Body of pancreas (tissue), 4 donors: Measurements from ENCODE around the gene RLN2. TPM values are rescaled to one million over a fixed set of nuclear protein-coding genes. Genes with fewer than 3 reads are reported as not detected.
"Not testable (repeated sequence)": the region's sequence is repeated elsewhere in the genome, so short reads cannot be mapped to it uniquely, and the experiment has no call there.

ENCODE experiments used
- ATAC-seq: fragments of 150-250 bp; one replicate; pipeline ENCODE4 v1.9.1; 2016
- DNase-seq, 4 donors: peaks; one replicate each; pipeline ENCODE4 v3.0.0-alpha.2; 2019
- H3K27ac ChIP-seq, 4 donors: fragments of 200-600 bp; sonication (generic); 1 replicate in 3 of 4; 2 replicates in 1 of 4; pipeline versions ENCODE4 v1.5.1 to v1.6.1; 2016 to 2019; ENCODE audit warnings: mild to moderate bottlenecking in 1 of 4, mixed read lengths in 1 of 4, moderate library complexity in 1 of 4
- H3K27me3 ChIP-seq, 2 donors: fragments of 200-600 bp; sonication (generic); one replicate each; pipeline ENCODE4 v1.6.0; 2016; ENCODE audit warnings: mild to moderate bottlenecking in 1 of 2
- H3K36me3 ChIP-seq, 2 donors: fragments of 200-600 bp; sonication (generic); replicated peaks in 1 of 2; 2 replicates each; pipeline ENCODE4 v1.5.1; 2016; ENCODE audit warnings: low read depth in 2 of 2; ENCODE audit not compliant: insufficient read depth in 1 of 2
- H3K4me1 ChIP-seq: fragments of 200-600 bp; sonication (generic); one replicate; pipeline ENCODE4 v1.6.0; 2016
- H3K4me3 ChIP-seq, 2 donors: fragments of 200-600 bp; sonication (generic); 1 replicate in 1 of 2; 2 replicates in 1 of 2; pipeline ENCODE4 v1.5.1; 2016 to 2019
- H3K9me3 ChIP-seq, 3 donors: fragments of 200-600 bp; sonication (generic); 1 replicate in 2 of 3; 2 replicates in 1 of 3; pipeline ENCODE4 v1.5.1; 2016
- POLR2A ChIP-seq, 3 donors: fragments of 450-650 bp; IDR thresholded peaks; one replicate each; pipeline ENCODE4 v1.6.1; 2016; ENCODE audit warnings: antibody characterized with exemption in 3 of 3, mild to moderate bottlenecking in 2 of 3
- WGBS, 2 donors: methylation state at CpG; one replicate each; pipeline ENCODE4 v1.1.5; 2017; 5-methylcytosine and 5-hydroxymethylcytosine counted together
- intact Hi-C: fragments of 100-400 bp; cut with DNase I; formaldehyde crosslinking; loops from one replicate; pipeline ENCODE4 v1.15.1; 2023
- total RNA-seq, 2 donors: library from RNA; depleted of rRNA; stranded (reverse); fragments of >200 nt; gene quantifications; one replicate each; pipeline ENCODE4 v1.1.0, GENCODE V29; 2016
- TF ChIP-seq, protein P1 (sequence below), 7 experiments: fragments of 450-650 bp in 4 of 7; fragments of 200-600 bp in 3 of 7; sonication (generic) in 3 of 7; IDR thresholded peaks; one replicate each; pipeline ENCODE4 v1.5.1; 2016 to 2019; ENCODE audit warnings: antibody characterized with exemption in 7 of 7

Gene RLN2
- not detected for total RNA-seq

DNA sequence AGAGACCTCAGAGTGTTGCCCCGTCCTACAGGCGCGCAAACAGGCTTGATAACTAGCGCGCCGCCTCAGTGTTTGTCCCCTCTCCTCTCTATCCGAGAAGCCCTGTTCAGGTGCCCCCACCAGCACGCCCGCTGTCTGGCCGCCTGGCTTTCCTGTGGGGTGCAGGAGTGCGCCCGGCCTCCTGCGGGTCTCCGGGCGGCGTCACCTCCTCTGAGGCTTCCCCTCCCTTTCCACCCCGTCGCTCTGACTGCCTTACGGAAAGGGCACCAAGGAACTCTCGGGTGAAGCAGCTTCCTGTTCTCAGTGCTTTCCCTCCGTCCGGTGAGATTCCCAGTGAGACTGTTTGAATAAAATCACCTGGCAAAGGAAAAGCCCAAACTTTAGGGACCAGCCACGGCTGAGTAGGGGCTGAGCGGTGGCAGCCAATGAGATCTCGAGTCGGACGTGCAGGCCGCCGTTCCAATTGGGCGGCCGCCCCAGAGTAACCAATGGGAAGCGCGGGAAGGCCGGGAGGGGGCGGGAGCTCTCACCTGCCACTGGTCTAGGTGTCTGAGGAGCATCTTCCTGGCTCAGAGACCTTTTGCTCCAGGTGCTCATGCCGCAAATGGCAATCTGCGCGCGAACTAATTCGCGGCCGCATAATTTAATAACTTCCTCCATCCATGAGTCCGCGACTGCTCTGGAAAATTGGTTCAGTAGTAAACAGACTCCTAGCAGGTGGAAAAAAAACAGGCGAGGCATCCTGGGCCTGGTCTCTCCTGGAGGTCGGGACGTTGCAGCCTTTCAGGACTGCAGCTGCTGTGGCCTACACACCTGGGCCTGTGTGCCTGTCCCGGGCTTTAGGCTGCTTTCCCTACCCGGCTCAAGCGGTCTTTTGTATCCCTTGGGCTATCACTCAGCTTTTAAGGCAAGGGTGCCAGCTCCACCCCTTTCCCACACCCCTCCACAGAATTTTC lies at the start of gene RLN2:
Gene RLN2 (minus strand): TSS at position 877 of the 956 bp plus-strand sequence. CDS start 136 bp downstream, at position 741.
- H3K36me3 ChIP-seq, H3K4me3 ChIP-seq, intact Hi-C loops, H3K27me3 ChIP-seq, H3K4me1 ChIP-seq, H3K9me3 ChIP-seq, H3K27ac ChIP-seq: not testable (repeated sequence)
- ATAC-seq = peak; percentile 100
- DNase-seq = peak in 2 of 4 donors; percentile 5 to 17
- 16 to 26% methylated on average over 9 to 15 of the region's 50 CpGs for WGBS, 2 donors

DNA sequence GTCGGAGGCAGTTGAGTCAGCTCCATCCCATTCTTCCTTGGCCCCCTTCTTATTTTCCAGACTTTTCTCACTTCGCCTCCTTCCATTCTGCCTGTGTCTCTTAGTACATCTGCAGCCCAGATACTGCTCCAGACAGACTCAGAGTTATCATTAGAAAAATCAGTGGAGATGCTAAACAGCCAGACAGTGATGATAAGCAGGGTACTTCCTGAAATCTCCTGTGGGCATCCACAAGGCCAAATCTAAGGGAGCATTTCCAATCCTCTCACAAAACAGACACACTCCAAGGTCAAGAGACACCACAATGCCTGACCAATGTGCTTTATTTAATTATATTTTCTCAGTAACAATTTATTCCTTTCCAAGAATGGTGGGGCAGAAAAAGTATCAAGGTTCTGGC lies 49.7 kb upstream of the RLN2 start:
- no peak for TF ChIP-seq POLR2A (IDR thresholded peaks at IDR 0.05)
- TF ChIP-seq, protein P1, sequence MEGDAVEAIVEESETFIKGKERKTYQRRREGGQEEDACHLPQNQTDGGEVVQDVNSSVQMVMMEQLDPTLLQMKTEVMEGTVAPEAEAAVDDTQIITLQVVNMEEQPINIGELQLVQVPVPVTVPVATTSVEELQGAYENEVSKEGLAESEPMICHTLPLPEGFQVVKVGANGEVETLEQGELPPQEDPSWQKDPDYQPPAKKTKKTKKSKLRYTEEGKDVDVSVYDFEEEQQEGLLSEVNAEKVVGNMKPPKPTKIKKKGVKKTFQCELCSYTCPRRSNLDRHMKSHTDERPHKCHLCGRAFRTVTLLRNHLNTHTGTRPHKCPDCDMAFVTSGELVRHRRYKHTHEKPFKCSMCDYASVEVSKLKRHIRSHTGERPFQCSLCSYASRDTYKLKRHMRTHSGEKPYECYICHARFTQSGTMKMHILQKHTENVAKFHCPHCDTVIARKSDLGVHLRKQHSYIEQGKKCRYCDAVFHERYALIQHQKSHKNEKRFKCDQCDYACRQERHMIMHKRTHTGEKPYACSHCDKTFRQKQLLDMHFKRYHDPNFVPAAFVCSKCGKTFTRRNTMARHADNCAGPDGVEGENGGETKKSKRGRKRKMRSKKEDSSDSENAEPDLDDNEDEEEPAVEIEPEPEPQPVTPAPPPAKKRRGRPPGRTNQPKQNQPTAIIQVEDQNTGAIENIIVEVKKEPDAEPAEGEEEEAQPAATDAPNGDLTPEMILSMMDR (IDR thresholded peaks at IDR 0.05) = no peak
- Histone ChIP-seq H3K36me3 (no peaks in the 10 kb centered on the region), H3K27me3 (no peaks in the 10 kb centered on the region), H3K4me1 (no peaks in the 10 kb centered on the region), H3K27ac (no peak overlapping the region), H3K4me3 (no peak overlapping the region), H3K9me3 (peaks cover 0 to 6% (median 0%) of the 10 kb centered on the region in 3 donors)
- DNase-seq (no peak), ATAC-seq (no peak)
- 78 to 95% methylated on average over 2 of the region's 2 CpGs for WGBS, 2 donors
- intact Hi-C loops = no loop called here

DNA sequence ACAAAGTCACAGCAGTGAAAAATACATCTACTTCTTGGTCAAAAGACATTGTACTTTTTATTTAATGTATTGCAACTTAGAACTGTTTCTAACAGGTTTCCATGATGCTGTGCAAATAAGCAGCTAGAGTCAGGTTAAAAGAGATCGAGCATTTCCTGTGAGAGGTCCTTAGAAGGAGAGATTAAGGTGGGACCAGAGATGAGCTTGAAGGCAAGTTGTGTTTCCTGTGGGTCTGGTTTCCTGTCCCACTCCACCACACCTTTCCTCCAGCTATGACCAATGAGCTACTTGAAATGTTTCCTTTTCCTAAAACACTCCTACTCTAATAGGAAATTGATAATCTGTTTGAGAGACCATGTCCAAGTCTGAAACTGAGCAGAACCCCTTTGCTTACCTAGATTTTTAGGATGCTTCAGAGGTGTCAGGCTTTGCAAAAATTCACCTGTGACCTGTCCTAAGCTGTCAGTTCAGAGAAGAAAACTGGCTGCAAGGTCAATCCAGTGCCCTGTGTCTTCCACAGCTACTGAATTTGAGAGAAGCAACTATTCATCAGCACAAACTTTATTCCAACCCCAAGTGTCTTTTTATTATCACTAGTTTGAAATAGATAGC lies 48.2 kb upstream of the RLN2 start:
- H3K27me3 ChIP-seq = no peaks in the 10 kb centered on the region
- DNase-seq (no peak), ATAC-seq (no peak)
- no peak overlapping the region for H3K4me3 ChIP-seq
- intact Hi-C loops = no loop called here
- no peak overlapping the region for H3K27ac ChIP-seq
- no peaks in the 10 kb centered on the region for H3K36me3 ChIP-seq
- TF ChIP-seq, protein P1 (IDR thresholded peaks at IDR 0.05) = no peak
- no peak for TF ChIP-seq POLR2A (IDR thresholded peaks at IDR 0.05)
- WGBS, 2 donors = 61 to 78% methylated on average over 1 of the region's 1 CpG
- no peaks in the 10 kb centered on the region for H3K4me1 ChIP-seq
- peaks cover 0 to 6% (median 0%) of the 10 kb centered on the region in 3 donors for H3K9me3 ChIP-seq

GRCh38 chr9:5338992-5339981 lies 34.8 kb upstream of the RLN2 start, which contains the start of gene RLN1:
TSS of gene RLN1 (minus strand) at chr9:5339876. CDS start at chr9:5339746, 130 bp downstream.
- H3K4me3 ChIP-seq, intact Hi-C loops, H3K9me3 ChIP-seq, H3K27me3 ChIP-seq, H3K27ac ChIP-seq, H3K36me3 ChIP-seq, H3K4me1 ChIP-seq: not testable (repeated sequence)
- DNase-seq = peak in 2 of 4 donors; percentile 8 to 12
- WGBS, 2 donors = 10 to 29% methylated on average over 14 of the region's 50 CpGs
- ATAC-seq = peak; percentile 100

DNA sequence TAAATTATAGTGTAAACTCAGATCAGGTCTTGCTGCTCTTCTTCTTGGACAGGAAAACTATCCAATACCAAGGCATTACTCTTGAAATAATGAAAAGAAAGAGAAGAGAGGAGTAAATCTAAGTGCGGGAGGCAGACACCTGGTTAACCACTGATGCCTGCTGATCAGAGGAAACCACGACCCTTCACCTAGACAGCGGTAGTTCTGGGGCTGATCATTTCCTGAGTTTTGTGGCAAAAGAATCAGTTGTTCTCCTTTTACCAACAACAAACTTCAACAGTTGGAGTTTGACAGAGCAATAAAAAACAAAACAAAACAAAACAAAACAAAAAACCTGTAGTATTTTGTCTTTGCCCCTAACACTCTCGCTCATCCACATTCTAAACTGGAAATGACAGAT lies 32.2 kb upstream of the RLN2 start:
- no peak for TF ChIP-seq POLR2A (IDR thresholded peaks at IDR 0.05)
- TF ChIP-seq, protein P1 (IDR thresholded peaks at IDR 0.05) = no peak
- H3K4me3 ChIP-seq = no peak overlapping the region
- intact Hi-C loops = no loop called here
- WGBS, 2 donors = 46 to 73% methylated on average over 4 of the region's 4 CpGs
- DNase-seq = no peak
- no peaks in the 10 kb centered on the region for H3K4me1 ChIP-seq
- H3K27me3 ChIP-seq = no peaks in the 10 kb centered on the region
- H3K36me3 ChIP-seq = no peaks in the 10 kb centered on the region
- no peak for ATAC-seq
- no peak overlapping the region for H3K27ac ChIP-seq
- H3K9me3 ChIP-seq = no peaks in the 10 kb centered on the region

DNA sequence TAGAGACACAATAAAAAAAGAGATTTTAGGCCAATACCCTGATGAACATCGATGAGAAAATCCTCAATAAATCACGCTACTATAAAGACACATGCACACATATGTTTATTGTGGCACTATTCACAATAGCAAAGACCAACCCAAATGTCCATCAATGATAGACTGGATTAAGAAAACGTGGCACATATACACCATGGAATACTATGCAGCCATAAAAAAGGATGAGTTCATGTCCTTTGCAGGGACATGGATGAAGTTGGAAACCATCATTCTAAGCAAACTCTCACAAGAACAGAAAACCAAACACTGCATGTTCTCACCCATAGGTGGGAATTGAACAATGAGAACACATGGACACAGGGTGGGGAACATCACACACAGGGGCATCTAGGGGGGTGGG lies 26.8 kb upstream of the RLN2 start:
- WGBS, 2 donors = 76 to 78% methylated on average over 3 of the region's 3 CpGs
- H3K4me3 ChIP-seq, ATAC-seq, H3K36me3 ChIP-seq, H3K4me1 ChIP-seq, H3K27me3 ChIP-seq, intact Hi-C loops, H3K9me3 ChIP-seq, H3K27ac ChIP-seq, DNase-seq: not testable (repeated sequence)
